ENCODE measurements around the gene IL31. TPM values are rescaled to one million over a fixed set of nuclear protein-coding genes. Genes with fewer than 3 reads are reported as not detected.
A peak's percentile ranks its signal among the peaks of the same experiment; 100 is the strongest.

IL31 gene
- polyA plus RNA-seq, 2 of the 4 experiments (the other 2 are of a cell fraction), result not detected

DNA sequence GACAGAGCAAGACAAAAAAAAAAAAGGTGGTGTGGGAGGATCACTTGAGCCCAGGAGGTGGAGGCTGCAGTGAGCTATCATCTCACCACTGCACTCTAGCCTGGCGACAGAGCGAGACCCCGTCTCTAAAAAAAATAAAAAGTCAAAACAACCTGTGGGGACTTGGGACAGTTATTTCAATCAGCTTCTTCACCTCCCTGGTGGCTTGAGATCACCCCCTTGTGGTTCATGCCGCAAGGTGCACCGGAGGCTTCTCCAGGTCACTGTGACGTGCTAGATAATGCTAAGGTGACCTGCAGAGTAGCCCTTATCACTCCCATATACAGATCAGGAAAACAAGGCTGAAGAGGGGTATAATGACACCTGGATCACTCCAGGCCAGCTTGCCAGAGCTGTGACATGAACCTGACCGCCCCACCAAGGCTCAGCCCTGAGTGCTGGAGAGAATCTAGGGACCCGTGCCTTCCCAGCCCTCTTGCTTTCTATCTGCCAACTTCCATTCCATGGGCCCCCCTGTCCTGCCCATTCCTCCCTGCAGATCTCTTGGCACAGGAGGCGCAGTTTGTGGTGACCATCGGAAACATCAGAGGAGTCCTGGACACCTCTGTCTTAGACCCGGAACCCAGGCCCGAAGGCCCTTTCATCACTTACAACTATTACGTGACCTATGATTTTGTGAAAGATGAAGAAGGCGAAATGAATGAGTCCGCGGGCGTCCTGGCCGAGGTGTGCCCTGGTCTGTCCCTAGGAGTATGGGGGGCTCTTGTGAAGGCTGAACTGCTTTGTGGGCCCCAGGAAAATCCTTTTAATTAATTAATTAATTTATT lies 17.0 kb upstream of the IL31 start:
- Histone ChIP-seq H3K4me2 (no peak overlapping the region), H3K27ac (no peak overlapping the region), H3K4me3 (no peak overlapping the region), H3K9me3 (0 out of 3 replicates have a peak, but pooled peaks cover 9% of the 10 kb centered on the region), H3K4me1 (no peaks in the 10 kb centered on the region)
- 51% methylated on average over 18 of the region's 18 CpGs for WGBS (ENCODE audit: missing lambda C conversion rate)
- CTCF ChIA-PET, result interaction anchor here (0.6 to 10.5 kb wide), 46 partner anchors 8 to 1968 kb away, joined by 3 to 117 read pairs (median 4); partner anchors contain the start of gene IL31
- POLR2A ChIA-PET, result interaction anchor here (0.7 kb wide), 1 partner anchor 113 kb away, joined by 3 read pairs; no protein-coding TSS in a partner anchor
- TF ChIP-seq, protein P1, sequence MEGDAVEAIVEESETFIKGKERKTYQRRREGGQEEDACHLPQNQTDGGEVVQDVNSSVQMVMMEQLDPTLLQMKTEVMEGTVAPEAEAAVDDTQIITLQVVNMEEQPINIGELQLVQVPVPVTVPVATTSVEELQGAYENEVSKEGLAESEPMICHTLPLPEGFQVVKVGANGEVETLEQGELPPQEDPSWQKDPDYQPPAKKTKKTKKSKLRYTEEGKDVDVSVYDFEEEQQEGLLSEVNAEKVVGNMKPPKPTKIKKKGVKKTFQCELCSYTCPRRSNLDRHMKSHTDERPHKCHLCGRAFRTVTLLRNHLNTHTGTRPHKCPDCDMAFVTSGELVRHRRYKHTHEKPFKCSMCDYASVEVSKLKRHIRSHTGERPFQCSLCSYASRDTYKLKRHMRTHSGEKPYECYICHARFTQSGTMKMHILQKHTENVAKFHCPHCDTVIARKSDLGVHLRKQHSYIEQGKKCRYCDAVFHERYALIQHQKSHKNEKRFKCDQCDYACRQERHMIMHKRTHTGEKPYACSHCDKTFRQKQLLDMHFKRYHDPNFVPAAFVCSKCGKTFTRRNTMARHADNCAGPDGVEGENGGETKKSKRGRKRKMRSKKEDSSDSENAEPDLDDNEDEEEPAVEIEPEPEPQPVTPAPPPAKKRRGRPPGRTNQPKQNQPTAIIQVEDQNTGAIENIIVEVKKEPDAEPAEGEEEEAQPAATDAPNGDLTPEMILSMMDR (IDR thresholded peaks at IDR 0.05), result peak; percentile 71
- TF ChIP-seq, protein P2, sequence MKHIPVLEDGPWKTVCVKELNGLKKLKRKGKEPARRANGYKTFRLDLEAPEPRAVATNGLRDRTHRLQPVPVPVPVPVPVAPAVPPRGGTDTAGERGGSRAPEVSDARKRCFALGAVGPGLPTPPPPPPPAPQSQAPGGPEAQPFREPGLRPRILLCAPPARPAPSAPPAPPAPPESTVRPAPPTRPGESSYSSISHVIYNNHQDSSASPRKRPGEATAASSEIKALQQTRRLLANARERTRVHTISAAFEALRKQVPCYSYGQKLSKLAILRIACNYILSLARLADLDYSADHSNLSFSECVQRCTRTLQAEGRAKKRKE (CRISPR knock-in tag; IDR thresholded peaks at IDR 0.05; ENCODE audit: low read depth), result no peak
- TF ChIP-seq NPAS2 (CRISPR knock-in tag; IDR thresholded peaks at IDR 0.05; ENCODE audit: borderline replicate concordance), result no peak
- peak; percentile 80 to 92 for TF ChIP-seq RAD21 (conservative IDR thresholded peaks at IDR 0.05 in 1 of 2, IDR thresholded peaks at IDR 0.05 in 1 of 2)
- TF ChIP-seq SMC3 (IDR thresholded peaks at IDR 0.05), result peak; percentile 75
- no peak for TF ChIP-seq NFE2L2 (conservative IDR thresholded peaks at IDR 0.05; ENCODE audit: low read length)
- no peak for TF ChIP-seq BHLHE40 (IDR thresholded peaks at IDR 0.05; ENCODE audit: low read depth, low read length)
- FAIRE-seq (peak; percentile 46), ATAC-seq (peak; percentile 95), DNase-seq (ENCODE audit: low read depth in 1 of 2, low spot score in 1 of 2) (peak; percentile 79 to 93)

DNA sequence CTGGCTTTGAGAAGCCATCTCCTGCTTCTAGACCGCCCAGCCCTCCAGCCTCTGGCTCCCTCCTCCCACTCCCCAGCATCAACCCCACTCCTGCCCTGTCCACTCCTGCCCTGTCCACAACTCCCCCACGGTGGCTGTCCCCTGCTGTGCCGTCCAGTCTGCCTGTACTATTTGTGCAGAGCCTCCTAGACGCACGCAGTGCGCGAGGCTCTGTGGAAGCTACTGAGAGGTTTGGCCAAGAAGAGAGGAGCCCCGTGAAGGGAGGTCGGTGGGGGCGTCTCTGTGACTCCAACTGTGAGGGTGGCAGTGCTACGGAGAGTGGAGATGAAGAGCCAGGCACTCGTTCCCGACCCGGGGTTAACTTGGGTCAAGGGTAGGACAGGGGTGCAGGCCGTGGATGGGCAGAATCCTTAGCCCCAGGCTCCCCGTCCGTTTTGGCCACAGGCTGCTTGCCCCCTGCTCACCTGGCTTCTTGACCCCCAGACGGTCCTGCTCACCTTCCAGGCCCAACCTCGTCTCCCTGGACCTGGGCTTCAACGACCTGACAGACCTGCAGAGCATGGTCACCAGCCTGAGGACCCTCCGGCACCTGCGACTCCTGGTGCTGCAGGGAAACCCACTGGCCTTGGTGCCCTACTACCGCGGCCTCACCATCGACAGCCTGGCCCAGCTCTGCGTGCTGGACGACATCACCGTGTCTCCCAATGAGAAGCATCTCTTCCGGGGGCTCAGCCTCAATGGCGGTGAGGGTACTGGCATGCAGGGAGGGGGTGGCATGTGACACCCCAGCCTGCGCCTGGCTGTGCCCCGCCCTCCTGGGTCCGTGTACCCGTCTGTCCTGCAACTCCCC lies 15.8 kb upstream of the IL31 start:
- 0 out of 6 replicates have a peak, but pooled peaks of 1 of the 2 experiments have one; percentile 3 for ATAC-seq
- Histone ChIP-seq H3K4me3 (no peak overlapping the region), H3K4me1 (no peaks in the 10 kb centered on the region), H3K27ac (no peak overlapping the region), H3K4me2 (no peak overlapping the region), H3K9me3 (0 out of 3 replicates have a peak, but pooled peaks cover 4% of the 10 kb centered on the region)
- TF ChIP-seq, protein P3, sequence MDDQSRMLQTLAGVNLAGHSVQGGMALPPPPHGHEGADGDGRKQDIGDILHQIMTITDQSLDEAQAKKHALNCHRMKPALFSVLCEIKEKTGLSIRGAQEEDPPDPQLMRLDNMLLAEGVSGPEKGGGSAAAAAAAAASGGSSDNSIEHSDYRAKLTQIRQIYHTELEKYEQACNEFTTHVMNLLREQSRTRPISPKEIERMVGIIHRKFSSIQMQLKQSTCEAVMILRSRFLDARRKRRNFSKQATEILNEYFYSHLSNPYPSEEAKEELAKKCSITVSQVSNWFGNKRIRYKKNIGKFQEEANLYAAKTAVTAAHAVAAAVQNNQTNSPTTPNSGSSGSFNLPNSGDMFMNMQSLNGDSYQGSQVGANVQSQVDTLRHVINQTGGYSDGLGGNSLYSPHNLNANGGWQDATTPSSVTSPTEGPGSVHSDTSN (IDR thresholded peaks at IDR 0.05), result no peak
- TF ChIP-seq BHLHE40 (IDR thresholded peaks at IDR 0.05; ENCODE audit: low read depth, low read length) (no peak), HOXA7 (CRISPR knock-in tag; IDR thresholded peaks at IDR 0.05) (no peak), JUNB (IDR thresholded peaks at IDR 0.05) (no peak), SREBF2 (IDR thresholded peaks at IDR 0.05) (no peak), EHMT2 (IDR thresholded peaks at IDR 0.05; ENCODE audit: low read depth) (no peak), CEBPB (IDR thresholded peaks at IDR 0.05) (no peak), MYC (IDR thresholded peaks at IDR 0.05; ENCODE audit: borderline replicate concordance, low read length) (no peak)
- ChIA-PET POLR2A (no interaction called here), CTCF (interaction anchor here (0.6 to 10.5 kb wide), 31 partner anchors 9 to 273 kb away, joined by 3 to 117 read pairs (median 6); partner anchors contain the start of gene IL31)
- FAIRE-seq, result no peak
- DNase-seq (ENCODE audit: low read depth in 1 of 2, low spot score in 1 of 2), result no peak
- 72% methylated on average over 34 of the region's 34 CpGs for WGBS (ENCODE audit: missing lambda C conversion rate)

DNA sequence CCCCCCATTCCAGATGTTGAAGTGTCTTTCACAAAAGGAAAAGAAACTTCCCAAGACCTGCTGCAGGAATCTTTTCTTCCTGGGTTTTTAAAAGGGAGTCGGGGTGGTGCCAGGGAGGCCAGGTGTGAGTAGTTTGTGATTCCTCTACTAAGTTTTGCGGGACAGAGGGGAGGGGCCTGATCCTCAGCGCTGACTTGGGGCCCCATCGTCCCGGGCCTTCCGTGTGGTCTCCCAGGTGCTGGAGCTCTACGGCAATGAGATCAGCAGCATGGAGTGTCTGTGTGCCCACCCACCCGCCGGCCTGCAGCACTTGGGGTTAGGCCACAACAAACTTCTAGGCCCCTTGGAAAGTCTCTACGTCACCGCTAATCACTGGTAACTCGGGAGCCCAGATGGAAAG lies 13.4 kb upstream of the IL31 start:
- ATAC-seq (no peak), FAIRE-seq (no peak), DNase-seq (ENCODE audit: low read depth in 1 of 2, low spot score in 1 of 2) (no peak)
- no peaks in the 10 kb centered on the region for H3K9me3 ChIP-seq
- no peak overlapping the region for H3K4me2 ChIP-seq
- 90% methylated on average over 9 of the region's 12 CpGs for WGBS (ENCODE audit: missing lambda C conversion rate)
- no peaks in the 10 kb centered on the region for H3K4me1 ChIP-seq
- ChIA-PET POLR2A (no interaction called here), CTCF (interaction anchor here (1.7 to 10.5 kb wide), 3 partner anchors 59 to 133 kb away, joined by 3 to 117 read pairs (median 7); no protein-coding TSS in a partner anchor)
- no peak overlapping the region for H3K27ac ChIP-seq
- no peak overlapping the region for H3K4me3 ChIP-seq
- TF ChIP-seq, protein P4, sequence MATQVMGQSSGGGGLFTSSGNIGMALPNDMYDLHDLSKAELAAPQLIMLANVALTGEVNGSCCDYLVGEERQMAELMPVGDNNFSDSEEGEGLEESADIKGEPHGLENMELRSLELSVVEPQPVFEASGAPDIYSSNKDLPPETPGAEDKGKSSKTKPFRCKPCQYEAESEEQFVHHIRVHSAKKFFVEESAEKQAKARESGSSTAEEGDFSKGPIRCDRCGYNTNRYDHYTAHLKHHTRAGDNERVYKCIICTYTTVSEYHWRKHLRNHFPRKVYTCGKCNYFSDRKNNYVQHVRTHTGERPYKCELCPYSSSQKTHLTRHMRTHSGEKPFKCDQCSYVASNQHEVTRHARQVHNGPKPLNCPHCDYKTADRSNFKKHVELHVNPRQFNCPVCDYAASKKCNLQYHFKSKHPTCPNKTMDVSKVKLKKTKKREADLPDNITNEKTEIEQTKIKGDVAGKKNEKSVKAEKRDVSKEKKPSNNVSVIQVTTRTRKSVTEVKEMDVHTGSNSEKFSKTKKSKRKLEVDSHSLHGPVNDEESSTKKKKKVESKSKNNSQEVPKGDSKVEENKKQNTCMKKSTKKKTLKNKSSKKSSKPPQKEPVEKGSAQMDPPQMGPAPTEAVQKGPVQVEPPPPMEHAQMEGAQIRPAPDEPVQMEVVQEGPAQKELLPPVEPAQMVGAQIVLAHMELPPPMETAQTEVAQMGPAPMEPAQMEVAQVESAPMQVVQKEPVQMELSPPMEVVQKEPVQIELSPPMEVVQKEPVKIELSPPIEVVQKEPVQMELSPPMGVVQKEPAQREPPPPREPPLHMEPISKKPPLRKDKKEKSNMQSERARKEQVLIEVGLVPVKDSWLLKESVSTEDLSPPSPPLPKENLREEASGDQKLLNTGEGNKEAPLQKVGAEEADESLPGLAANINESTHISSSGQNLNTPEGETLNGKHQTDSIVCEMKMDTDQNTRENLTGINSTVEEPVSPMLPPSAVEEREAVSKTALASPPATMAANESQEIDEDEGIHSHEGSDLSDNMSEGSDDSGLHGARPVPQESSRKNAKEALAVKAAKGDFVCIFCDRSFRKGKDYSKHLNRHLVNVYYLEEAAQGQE (IDR thresholded peaks at IDR 0.05), result no peak
- TF ChIP-seq, protein P5, sequence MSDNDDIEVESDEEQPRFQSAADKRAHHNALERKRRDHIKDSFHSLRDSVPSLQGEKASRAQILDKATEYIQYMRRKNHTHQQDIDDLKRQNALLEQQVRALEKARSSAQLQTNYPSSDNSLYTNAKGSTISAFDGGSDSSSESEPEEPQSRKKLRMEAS (IDR thresholded peaks at IDR 0.05), result no peak
- TF ChIP-seq, protein P2 (CRISPR knock-in tag; IDR thresholded peaks at IDR 0.05; ENCODE audit: low read depth), result no peak
- TF ChIP-seq KDM1A (IDR thresholded peaks at IDR 0.05; ENCODE audit: low read depth) (no peak), JUN (IDR thresholded peaks at IDR 0.05) (no peak), NPAS2 (CRISPR knock-in tag; IDR thresholded peaks at IDR 0.05; ENCODE audit: borderline replicate concordance) (no peak), JUNB (IDR thresholded peaks at IDR 0.05) (no peak), CEBPB (IDR thresholded peaks at IDR 0.05) (no peak), ESRRA (IDR thresholded peaks at IDR 0.05; ENCODE audit: borderline replicate concordance, low read length) (no peak)
- TF ChIP-seq, protein P6, sequence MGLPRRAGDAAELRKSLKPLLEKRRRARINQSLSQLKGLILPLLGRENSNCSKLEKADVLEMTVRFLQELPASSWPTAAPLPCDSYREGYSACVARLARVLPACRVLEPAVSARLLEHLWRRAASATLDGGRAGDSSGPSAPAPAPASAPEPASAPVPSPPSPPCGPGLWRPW (IDR thresholded peaks at IDR 0.05), result no peak
